GM12878 (cell line): ENCODE measurements around the gene COX6A2. TPM values are rescaled to one million over a fixed set of nuclear protein-coding genes. Genes with fewer than 3 reads are reported as not detected.

Source experiments
- BHLHE40 ChIP-seq, 2 experiments: fragments of 450-650 bp in 1 of 2; IDR thresholded peaks; 2 replicates each; pipeline ENCODE4 v1.6.1; 2011 to 2017; ENCODE audit warnings: low read depth in 2 of 2, borderline replicate concordance in 1 of 2, improper control_type of control experiment in 1 of 2, low read length in 1 of 2, mild to moderate bottlenecking in 1 of 2
- EGR1 ChIP-seq, 2 experiments: IDR thresholded peaks; 1 replicate in 1 of 2; 2 replicates in 1 of 2; pipeline ENCODE4 v1.6.1; 2011 to 2012; ENCODE audit warnings: low read depth in 2 of 2, low read length in 2 of 2, borderline replicate concordance in 1 of 2, mild to moderate bottlenecking in 1 of 2, moderate library complexity in 1 of 2
- EP300 ChIP-seq, 2 experiments: fragments of 150-350 bp in 1 of 2; IDR thresholded peaks; 2 replicates each; pipeline ENCODE4 v1.6.1; 2011 to 2012; ENCODE audit warnings: low read depth in 2 of 2, low read length in 2 of 2, borderline replicate concordance in 1 of 2, improper control_type of control experiment in 1 of 2, inconsistent platforms in 1 of 2; ENCODE audit not compliant: control insufficient read depth in 1 of 2
- FOS ChIP-seq: IDR thresholded peaks from 3 replicates; pipeline ENCODE4 v1.6.1; 2011; ENCODE audit warnings: borderline replicate concordance; ENCODE audit not compliant: insufficient read length; ENCODE audit errors: extremely low read depth
- GABPA ChIP-seq: IDR thresholded peaks from 2 replicates; pipeline ENCODE4 v1.6.1; 2014; ENCODE audit warnings: antibody characterized with exemption, low read depth, mild to moderate bottlenecking, inconsistent platforms
- HCFC1 ChIP-seq: fragments of 150-350 bp; IDR thresholded peaks from 2 replicates; pipeline ENCODE4 v1.6.1; 2014; ENCODE audit warnings: low read length
- KDM1A ChIP-seq: fragments of 200-600 bp; sonication (generic); IDR thresholded peaks from 2 replicates; pipeline ENCODE4 v1.6.1; 2016; ENCODE audit warnings: borderline replicate concordance
- KLF5 ChIP-seq: fragments of 450-650 bp; IDR thresholded peaks from 2 replicates; pipeline ENCODE4 v1.6.1; 2014; ENCODE audit warnings: mild to moderate bottlenecking; ENCODE audit not compliant: partially characterized antibody
- MTA2 ChIP-seq: fragments of 450-650 bp; IDR thresholded peaks from 2 replicates; pipeline ENCODE4 v1.6.1; 2016; ENCODE audit warnings: low read depth, mild to moderate bottlenecking, moderate library complexity
- MTA3 ChIP-seq: IDR thresholded peaks from 2 replicates; pipeline ENCODE4 v1.6.1; 2012; ENCODE audit warnings: low read length, inconsistent platforms, borderline replicate concordance
- NBN ChIP-seq: fragments of 450-650 bp; IDR thresholded peaks from 2 replicates; pipeline ENCODE4 v1.6.1; 2016
- NFYA ChIP-seq: IDR thresholded peaks from 2 replicates; pipeline ENCODE4 v1.6.1; 2011; ENCODE audit warnings: low read depth, mild to moderate bottlenecking, low read length, improper control_type of control experiment, borderline replicate concordance
- POLR2A ChIP-seq: IDR thresholded peaks from 2 replicates; pipeline ENCODE4 v1.6.1; 2011; ENCODE audit warnings: low read depth, mild to moderate bottlenecking, low read length
- POU2F2 ChIP-seq: IDR thresholded peaks from 3 replicates; pipeline ENCODE4 v1.6.1; 2011; ENCODE audit warnings: low read depth, mild to moderate bottlenecking, low read length, borderline replicate concordance
- SMAD5 ChIP-seq: IDR thresholded peaks from 2 replicates; pipeline ENCODE4 v1.6.1; 2016; ENCODE audit warnings: antibody characterized with exemption, low read depth
- SMARCA5 ChIP-seq: fragments of 450-650 bp; IDR thresholded peaks from 2 replicates; pipeline ENCODE4 v1.6.1; 2017; ENCODE audit warnings: mild to moderate bottlenecking
- SP1 ChIP-seq: IDR thresholded peaks from one replicate; pipeline ENCODE4 v1.6.1; 2011; ENCODE audit warnings: low read depth, low read length
- SRF ChIP-seq, 2 experiments: IDR thresholded peaks; 2 replicates each; pipeline ENCODE4 v1.6.1; 2011; ENCODE audit warnings: low read depth in 2 of 2, low read length in 2 of 2, mild to moderate bottlenecking in 1 of 2, moderate library complexity in 1 of 2
- STAT3 ChIP-seq: IDR thresholded peaks from 2 replicates; pipeline ENCODE4 v1.6.1; 2011; ENCODE audit warnings: low read depth, low read length, improper control_type of control experiment
- SUPT20H ChIP-seq: IDR thresholded peaks from 2 replicates; pipeline ENCODE4 v1.6.1; 2011; ENCODE audit warnings: low read depth, mild to moderate bottlenecking, low read length, moderate library complexity, borderline replicate concordance; ENCODE audit not compliant: control insufficient read depth
- TBL1XR1 ChIP-seq: IDR thresholded peaks from 2 replicates; pipeline ENCODE4 v1.6.1; 2012; ENCODE audit warnings: low read depth, low read length, improper control_type of control experiment
- YY1 ChIP-seq: IDR thresholded peaks from 2 replicates; pipeline ENCODE4 v1.6.1; 2011; ENCODE audit warnings: low read depth, mild to moderate bottlenecking, low read length
- polyA plus RNA-seq, 11 experiments: library from polyadenylated mRNA; depleted of rRNA in 4 of 11; unstranded in 6 of 11; stranded (reverse) in 5 of 11; fragments of >200 nt; fragmentation: Nextera tagmentation in 4 of 11; fragmentation: Illumina TruSeq in 1 of 11; extraction: Ambion mirVana in 4 of 11; extraction: Trizol in 1 of 11; gene quantifications; 1 replicate in 1 of 11; 2 replicates in 10 of 11; pipeline versions ENCODE4 v1.2.1 to v1.2.3, GENCODE V29; 2011 to 2016; ENCODE audit warnings: inconsistent platforms in 2 of 11, missing spikeins in 2 of 11, low read depth in 1 of 11
- total RNA-seq, 4 experiments: library from RNA; depleted of rRNA in 3 of 4; stranded (reverse); fragments of >200 nt in 3 of 4; fragmentation: Illumina TruSeq in 1 of 4; extraction: Trizol in 1 of 4; gene quantifications; 2 replicates each; pipeline versions ENCODE4 v1.2.1 to v1.2.3, GENCODE V29; 2013 to 2021
- TF ChIP-seq, protein P1 (sequence below): IDR thresholded peaks from 2 replicates; pipeline ENCODE4 v1.6.1; 2011; ENCODE audit warnings: borderline replicate concordance, low read depth, mild to moderate bottlenecking, moderate library complexity, mixed read lengths, low read length; ENCODE audit not compliant: insufficient read depth; ENCODE audit errors: extremely low read length
- TF ChIP-seq, protein P2 (sequence below): IDR thresholded peaks from 2 replicates; pipeline ENCODE4 v1.6.1; 2012; ENCODE audit warnings: low read length, inconsistent platforms
- TF ChIP-seq, protein P3 (sequence below): IDR thresholded peaks from 2 replicates; pipeline ENCODE4 v1.6.1; 2012; ENCODE audit warnings: low read depth, low read length, improper control_type of control experiment
- TF ChIP-seq, protein P4 (sequence below): IDR thresholded peaks from 2 replicates; pipeline ENCODE4 v1.6.1; 2011; ENCODE audit warnings: low read depth, mild to moderate bottlenecking, low read length, moderate library complexity, borderline replicate concordance; ENCODE audit errors: extremely low read depth

COX6A2 gene
- total and polyA plus RNA-seq, 10 of the 15 experiments (the other 5 are each of a cell fraction or from before 2014, with no cell fraction given), result not detected

DNA sequence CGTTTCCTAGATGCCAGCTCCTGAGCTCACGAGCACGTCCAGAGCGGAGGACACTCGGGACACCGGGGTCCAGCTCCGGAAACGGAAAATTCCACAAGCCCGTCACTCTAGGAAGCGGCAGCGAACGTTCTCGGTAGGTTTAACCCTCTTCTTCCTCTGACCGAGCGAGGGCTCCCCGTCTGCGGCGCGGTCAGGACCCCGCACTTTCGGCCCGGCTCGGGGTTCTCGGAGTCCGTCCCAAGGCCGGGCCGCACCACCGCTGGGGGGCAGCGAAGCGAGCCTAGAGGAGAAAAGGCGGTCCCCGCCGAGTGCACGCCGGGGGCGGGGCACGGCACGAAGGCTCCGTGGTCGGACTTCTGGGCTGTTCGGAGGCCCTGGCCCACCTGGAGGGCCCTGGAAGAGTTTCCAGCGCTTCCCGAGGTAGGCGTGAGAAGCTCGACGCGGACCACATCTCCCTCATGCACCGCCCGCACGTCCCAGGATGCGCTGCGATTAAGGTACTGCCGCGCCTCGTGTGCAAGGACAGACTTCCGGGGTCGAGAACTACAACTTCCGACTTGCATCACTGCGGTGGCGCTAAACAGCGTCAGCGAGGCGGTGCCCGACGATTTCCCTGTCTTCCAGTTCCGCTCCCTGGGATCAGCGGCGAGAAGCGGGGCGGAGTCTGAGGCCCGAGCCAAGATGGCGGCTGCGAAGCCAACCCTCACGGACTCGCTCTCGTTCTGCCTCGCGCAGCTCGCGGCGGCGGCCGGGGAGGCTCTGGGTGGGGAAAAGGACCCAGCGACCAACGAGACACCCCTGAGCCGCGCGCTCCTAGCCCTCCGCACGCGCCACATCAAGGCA lies 30.9 kb upstream of the COX6A2 start, which contains the start of gene ARMC5 (continued):
- TF ChIP-seq KLF5 (peak; percentile 47), KDM1A (no peak), POLR2A (peak; percentile 95), SMAD5 (peak; percentile 79), POU2F2 (peak; percentile 66; the same call in 1 of the 3 replicates), SUPT20H (no peak), MTA2 (no peak), MTA3 (no peak), TBL1XR1 (no peak), YY1 (peak; percentile 99), EGR1 (IDR thresholded peaks at IDR 0.05; ENCODE audit: borderline replicate concordance in 1 of 2, low read depth in 2 of 2, low read length in 2 of 2) (peak in 1 of 2 experiments; percentile 34; a peak in 1 of 3 replicates), NFYA (no peak), SP1 (no peak), HCFC1 (peak; percentile 91), BHLHE40 (IDR thresholded peaks at IDR 0.05; ENCODE audit: borderline replicate concordance in 1 of 2, low read depth in 2 of 2, low read length in 1 of 2) (peak; percentile 3 to 89; a peak in 1 of 4 replicates), NBN (peak; percentile 90), EP300 (IDR thresholded peaks at IDR 0.05; ENCODE audit: borderline replicate concordance in 1 of 2, control insufficient read depth in 1 of 2, low read depth in 2 of 2, low read length in 2 of 2) (0 out of 4 replicates have a peak, but pooled peaks of 1 of the 2 experiments have one; percentile 9), GABPA (peak; percentile 86), SRF (IDR thresholded peaks at IDR 0.05; ENCODE audit: low read depth in 2 of 2, low read length in 2 of 2) (no peak), STAT3 (no peak), SMARCA5 (peak; percentile 91), FOS (no peak)
- TF ChIP-seq, protein P1, sequence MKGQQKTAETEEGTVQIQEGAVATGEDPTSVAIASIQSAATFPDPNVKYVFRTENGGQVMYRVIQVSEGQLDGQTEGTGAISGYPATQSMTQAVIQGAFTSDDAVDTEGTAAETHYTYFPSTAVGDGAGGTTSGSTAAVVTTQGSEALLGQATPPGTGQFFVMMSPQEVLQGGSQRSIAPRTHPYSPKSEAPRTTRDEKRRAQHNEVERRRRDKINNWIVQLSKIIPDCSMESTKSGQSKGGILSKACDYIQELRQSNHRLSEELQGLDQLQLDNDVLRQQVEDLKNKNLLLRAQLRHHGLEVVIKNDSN, result no peak
- TF ChIP-seq, protein P2, sequence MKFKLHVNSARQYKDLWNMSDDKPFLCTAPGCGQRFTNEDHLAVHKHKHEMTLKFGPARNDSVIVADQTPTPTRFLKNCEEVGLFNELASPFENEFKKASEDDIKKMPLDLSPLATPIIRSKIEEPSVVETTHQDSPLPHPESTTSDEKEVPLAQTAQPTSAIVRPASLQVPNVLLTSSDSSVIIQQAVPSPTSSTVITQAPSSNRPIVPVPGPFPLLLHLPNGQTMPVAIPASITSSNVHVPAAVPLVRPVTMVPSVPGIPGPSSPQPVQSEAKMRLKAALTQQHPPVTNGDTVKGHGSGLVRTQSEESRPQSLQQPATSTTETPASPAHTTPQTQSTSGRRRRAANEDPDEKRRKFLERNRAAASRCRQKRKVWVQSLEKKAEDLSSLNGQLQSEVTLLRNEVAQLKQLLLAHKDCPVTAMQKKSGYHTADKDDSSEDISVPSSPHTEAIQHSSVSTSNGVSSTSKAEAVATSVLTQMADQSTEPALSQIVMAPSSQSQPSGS, result no peak
- TF ChIP-seq, protein P3, sequence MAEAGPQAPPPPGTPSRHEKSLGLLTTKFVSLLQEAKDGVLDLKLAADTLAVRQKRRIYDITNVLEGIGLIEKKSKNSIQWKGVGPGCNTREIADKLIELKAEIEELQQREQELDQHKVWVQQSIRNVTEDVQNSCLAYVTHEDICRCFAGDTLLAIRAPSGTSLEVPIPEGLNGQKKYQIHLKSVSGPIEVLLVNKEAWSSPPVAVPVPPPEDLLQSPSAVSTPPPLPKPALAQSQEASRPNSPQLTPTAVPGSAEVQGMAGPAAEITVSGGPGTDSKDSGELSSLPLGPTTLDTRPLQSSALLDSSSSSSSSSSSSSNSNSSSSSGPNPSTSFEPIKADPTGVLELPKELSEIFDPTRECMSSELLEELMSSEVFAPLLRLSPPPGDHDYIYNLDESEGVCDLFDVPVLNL, result no peak
- TF ChIP-seq, protein P4, sequence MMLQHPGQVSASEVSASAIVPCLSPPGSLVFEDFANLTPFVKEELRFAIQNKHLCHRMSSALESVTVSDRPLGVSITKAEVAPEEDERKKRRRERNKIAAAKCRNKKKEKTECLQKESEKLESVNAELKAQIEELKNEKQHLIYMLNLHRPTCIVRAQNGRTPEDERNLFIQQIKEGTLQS, result no peak
